Stimulated activated CD4-positive, alpha-beta T cell treated with anti-CD3 and anti-CD28 coated beads, TNF-alpha, amount 100 ng/mL, for 48 hours (primary cell): ENCODE data around the gene CDK14.

Experiments
- DNase-seq, 3 donors: peaks; one replicate each; pipeline ENCODE4 v3.0.0-alpha.2; 2020; ENCODE audit warnings: low read depth in 3 of 3

CDK14 gene

DNA sequence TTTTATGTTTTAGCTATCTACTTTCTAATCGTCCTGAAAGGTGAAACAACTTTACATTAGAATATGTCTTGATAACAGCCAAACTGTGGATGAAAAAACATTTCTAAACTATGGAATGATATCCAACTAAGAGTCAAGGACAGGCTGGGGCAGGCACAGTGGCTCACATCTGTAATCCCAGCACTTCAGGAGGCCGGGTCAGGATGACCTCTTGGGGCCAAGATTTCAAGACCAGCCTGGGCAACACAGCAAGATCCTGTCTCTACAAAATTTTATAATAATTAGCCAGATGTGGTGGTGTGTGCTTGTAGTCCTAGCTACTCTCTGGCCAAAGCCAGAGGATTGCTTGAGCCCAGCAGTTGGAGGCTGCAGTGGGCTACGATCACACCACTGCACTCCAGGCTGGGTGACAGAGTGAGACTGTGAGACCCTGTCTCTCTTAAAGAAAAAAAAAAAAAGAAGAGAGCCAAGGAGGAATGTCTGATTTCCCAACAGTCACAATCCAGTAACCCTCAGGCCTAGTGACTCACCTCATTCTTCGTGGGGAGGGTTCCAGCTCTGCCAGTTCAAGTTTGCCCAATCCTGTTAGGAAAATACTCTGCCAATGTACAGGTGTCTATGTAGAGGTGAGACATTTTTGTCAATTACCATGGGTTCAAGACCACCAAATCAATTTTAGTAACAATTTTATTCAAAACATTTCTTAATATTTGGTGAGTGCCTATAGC lies 653.5 kb downstream of the CDK14 start:
- no peak for DNase-seq

DNA sequence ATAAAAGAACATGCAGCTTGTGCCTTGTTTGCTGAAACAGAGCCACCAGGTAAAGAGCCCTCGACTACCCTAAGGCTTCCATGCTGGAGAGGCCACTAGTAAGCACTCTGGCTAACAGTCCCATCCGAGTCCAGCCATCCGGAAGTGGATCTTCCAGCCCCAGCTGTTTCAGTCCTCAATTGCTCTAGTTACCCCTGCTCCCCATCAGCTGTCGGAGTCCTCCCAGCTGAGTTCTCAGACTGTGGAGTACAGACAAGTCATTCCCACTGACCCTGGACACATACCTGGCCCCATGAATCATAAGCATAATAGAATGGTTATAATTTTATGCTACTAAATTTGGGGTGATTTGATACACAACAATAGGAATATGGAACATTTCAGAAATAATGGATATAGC lies 654.6 kb downstream of the CDK14 start:
- DNase-seq, result no peak

DNA sequence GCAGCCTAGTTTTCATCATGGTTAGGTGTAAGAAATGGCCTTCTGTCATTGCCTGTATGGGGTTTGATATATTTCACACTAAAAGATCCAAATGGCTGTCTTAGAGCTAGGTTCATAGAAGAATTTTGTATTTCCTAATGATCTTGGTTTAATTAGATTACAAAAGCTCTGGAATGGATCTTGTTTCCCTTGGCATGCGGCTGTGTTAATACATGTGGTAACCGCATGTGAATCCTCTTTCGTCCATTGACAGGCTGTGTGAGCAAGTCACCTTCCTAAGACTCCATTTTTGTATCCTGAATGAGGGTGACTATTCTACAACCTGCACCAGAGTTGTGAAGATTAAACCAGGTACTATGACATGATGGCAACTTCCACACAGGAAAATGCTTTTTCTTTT lies 655.8 kb downstream of the CDK14 start:
- no peak for DNase-seq
